DND-41 (cell line): ENCODE measurements around the gene GGTA1.

Experiments used
- EZH2 ChIP-seq: IDR thresholded peaks from 3 replicates; pipeline ENCODE4 v1.6.1; 2012; ENCODE audit warnings: borderline replicate concordance, low read depth, mild to moderate bottlenecking, moderate library complexity, low read length, inconsistent platforms; ENCODE audit not compliant: severe bottlenecking
- TF ChIP-seq, protein P1 (sequence below): IDR thresholded peaks from 2 replicates; pipeline ENCODE4 v1.5.1; 2012; ENCODE audit warnings: borderline replicate concordance, low read length, moderate library complexity, mild to moderate bottlenecking; ENCODE audit not compliant: poor library complexity, severe bottlenecking; ENCODE audit errors: extremely low read depth

DNA sequence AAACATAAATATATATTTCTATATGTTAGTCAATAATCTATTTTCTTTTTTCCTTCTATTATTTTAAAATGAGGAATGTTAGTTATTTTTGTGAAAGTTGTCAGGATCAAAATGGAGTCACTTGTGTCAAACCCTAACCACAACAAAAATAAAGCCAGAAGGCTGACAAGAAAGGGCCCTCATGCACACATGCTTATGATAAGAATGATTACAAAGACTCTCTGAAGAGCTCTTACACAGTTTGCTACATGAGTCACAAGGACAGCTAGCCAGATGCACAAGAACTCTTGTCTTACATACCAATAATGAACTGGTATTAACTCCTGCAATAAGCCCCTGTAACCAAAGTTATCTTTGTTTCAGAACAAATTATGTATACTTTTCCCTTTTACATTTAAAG is 64.7 kb downstream of the GGTA1 start:
- TF ChIP-seq, protein P1, sequence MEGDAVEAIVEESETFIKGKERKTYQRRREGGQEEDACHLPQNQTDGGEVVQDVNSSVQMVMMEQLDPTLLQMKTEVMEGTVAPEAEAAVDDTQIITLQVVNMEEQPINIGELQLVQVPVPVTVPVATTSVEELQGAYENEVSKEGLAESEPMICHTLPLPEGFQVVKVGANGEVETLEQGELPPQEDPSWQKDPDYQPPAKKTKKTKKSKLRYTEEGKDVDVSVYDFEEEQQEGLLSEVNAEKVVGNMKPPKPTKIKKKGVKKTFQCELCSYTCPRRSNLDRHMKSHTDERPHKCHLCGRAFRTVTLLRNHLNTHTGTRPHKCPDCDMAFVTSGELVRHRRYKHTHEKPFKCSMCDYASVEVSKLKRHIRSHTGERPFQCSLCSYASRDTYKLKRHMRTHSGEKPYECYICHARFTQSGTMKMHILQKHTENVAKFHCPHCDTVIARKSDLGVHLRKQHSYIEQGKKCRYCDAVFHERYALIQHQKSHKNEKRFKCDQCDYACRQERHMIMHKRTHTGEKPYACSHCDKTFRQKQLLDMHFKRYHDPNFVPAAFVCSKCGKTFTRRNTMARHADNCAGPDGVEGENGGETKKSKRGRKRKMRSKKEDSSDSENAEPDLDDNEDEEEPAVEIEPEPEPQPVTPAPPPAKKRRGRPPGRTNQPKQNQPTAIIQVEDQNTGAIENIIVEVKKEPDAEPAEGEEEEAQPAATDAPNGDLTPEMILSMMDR: no peak
- no peak for TF ChIP-seq EZH2
